SJCRH30 (cell line): ENCODE measurements around the gene ZNF384. TPM values are rescaled to one million over a fixed set of nuclear protein-coding genes. Genes with fewer than 3 reads are reported as not detected.

ENCODE experiments used
- DNase-seq, 2 experiments: peaks; one replicate each; pipeline ENCODE4 v3.0.0-alpha.2; 2015 to 2020
- H3K27ac ChIP-seq: fragments of 250-450 bp; sonication (Bioruptor Pico); 2 replicates; pipeline ENCODE4 v1.5.1; 2020; ENCODE audit warnings: mild to moderate bottlenecking, moderate library complexity
- H3K27me3 ChIP-seq: fragments of 250-450 bp; sonication (Bioruptor Pico); 2 replicates; pipeline ENCODE4 v1.5.1; 2020; ENCODE audit warnings: mild to moderate bottlenecking, moderate library complexity
- H3K36me3 ChIP-seq: fragments of 250-450 bp; sonication (Bioruptor Pico); 2 replicates; pipeline ENCODE4 v1.5.1; 2020; ENCODE audit warnings: mild to moderate bottlenecking, moderate library complexity
- H3K4me1 ChIP-seq: fragments of 250-450 bp; sonication (Bioruptor Pico); 2 replicates; pipeline ENCODE4 v1.5.1; 2020; ENCODE audit warnings: mild to moderate bottlenecking, moderate library complexity
- H3K4me3 ChIP-seq: fragments of 250-450 bp; sonication (Bioruptor Pico); 2 replicates; pipeline ENCODE4 v1.5.1; 2020; ENCODE audit warnings: mild to moderate bottlenecking, moderate library complexity
- H3K9me3 ChIP-seq: fragments of 250-450 bp; sonication (Bioruptor Pico); replicated peaks from 2 replicates; pipeline ENCODE4 v1.5.1; 2020; ENCODE audit warnings: mild to moderate bottlenecking, moderate library complexity
- total RNA-seq: library from RNA; depleted of rRNA; stranded (reverse); fragments of >200 nt; shearing (Covaris generic); gene quantifications from 2 replicates; pipeline ENCODE4 v1.2.3, GENCODE V29; 2014

Gene ZNF384
- total RNA-seq, 1 experiment from 2014 or later = 46.5 TPM

DNA sequence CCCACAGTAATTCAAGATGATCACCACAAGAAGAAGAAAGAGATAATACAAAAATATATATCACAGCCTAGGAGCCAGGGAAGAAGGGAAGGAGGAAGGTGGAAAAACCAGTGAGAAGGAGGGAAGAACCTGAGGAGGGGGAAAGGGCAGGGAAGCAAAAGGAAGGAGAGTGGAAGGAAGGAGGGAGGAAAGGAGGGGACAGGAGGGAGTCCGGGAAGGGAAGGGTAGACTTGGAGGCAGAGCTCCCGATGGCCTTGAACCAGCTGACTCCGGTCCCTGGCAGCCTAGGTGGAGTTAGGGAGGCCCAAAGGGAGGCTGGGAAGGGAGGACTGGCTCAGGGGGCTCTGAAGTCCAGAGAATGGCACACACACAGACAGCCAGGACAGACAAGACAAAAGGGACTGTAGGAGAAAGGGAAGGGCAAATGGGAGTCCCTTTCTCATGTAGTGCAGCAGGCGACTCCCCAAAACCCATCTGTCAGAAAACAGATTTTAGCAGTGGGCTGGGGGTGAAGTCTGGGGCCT is 4.7 kb upstream of the ZNF384 start:
- Histone ChIP-seq H3K4me1 (peaks cover 4% of the 10 kb centered on the region; the same call in 1 of the 2 replicates), H3K27ac (no peak overlapping the region), H3K36me3 (no peaks in the 10 kb centered on the region), H3K4me3 (no peak overlapping the region), H3K9me3 (no peaks in the 10 kb centered on the region), H3K27me3 (peaks cover 7% of the 10 kb centered on the region)
- DNase-seq = no peak

DNA sequence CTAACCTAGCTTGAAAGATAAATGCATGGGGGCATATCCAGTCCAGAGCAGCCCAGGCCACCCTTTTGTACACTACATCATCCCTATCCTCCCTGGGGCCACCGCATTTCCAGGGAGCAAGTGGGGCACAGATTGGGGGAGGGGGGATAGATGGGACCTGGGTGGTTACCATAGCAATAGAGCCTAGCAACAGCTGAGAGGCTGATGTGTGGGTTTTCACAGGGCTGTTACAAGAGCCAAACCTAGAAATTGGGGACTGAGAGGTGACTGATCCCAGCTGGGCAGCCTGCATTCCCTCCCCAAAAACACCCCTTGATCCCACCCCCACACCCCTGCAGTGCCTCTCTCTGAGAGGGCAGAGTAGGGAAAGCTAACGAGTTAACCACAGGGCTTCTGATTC is 3.7 kb upstream of the ZNF384 start:
- Histone ChIP-seq H3K36me3 (no peaks in the 10 kb centered on the region), H3K27ac (no peak overlapping the region), H3K27me3 (0 out of 2 replicates have a peak, but pooled peaks cover 4% of the 10 kb centered on the region), H3K4me1 (peaks cover 4% of the 10 kb centered on the region; the same call in 1 of the 2 replicates), H3K4me3 (no peak overlapping the region), H3K9me3 (no peaks in the 10 kb centered on the region)
- peak; percentile 24 to 51 for DNase-seq

DNA sequence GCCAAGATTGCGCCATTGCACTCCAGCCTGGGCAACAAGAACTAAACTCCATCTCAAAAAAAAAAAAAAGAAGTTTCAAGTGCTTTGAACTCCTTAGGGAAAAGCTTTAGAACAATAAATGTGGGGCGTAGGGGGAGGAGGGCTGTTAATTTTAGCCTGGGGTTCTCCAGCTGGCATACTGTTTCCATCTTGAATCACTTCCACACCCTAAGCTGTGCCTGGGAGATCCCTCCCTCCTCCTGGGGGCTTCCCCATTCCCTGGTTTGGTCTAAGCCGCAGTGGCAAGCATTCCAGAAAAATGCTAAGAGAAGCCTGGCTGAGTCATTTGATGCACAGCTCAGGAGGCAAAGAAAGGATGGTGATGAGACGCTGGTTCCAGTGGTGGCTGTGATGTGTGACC is 2.3 kb upstream of the ZNF384 start:
- no peaks in the 10 kb centered on the region for H3K36me3 ChIP-seq
- peaks cover 8% of the 10 kb centered on the region; the same call in 1 of the 2 replicates for H3K4me1 ChIP-seq
- DNase-seq = no peak
- no peak overlapping the region for H3K27ac ChIP-seq
- no peak overlapping the region for H3K4me3 ChIP-seq
- no peaks in the 10 kb centered on the region for H3K9me3 ChIP-seq
- 0 out of 2 replicates have a peak, but pooled peaks cover 4% of the 10 kb centered on the region for H3K27me3 ChIP-seq

DNA sequence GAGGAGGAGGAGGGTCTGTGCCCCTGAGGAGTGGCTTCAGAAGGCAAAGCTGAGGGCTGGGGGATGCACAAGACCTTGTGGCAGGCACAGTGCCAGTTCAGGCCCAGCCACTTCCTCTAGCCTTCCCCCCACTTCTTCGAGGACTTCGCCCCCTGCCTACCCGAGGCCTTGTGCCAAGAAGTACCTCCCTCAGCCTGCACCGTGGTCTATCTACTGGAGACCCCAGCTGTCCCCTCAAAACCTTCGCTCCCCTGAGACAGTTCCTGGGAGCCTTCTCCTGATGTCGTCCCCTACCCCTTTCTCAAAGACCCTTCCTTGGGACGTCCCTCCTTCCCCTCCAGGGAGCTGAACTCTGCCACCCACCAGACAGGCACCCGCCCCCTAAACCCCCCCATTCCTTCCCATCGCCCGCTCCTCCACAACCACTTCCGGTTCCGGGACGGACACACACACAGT is 604 bp downstream of the ZNF384 start:
- Histone ChIP-seq H3K9me3 (no peaks in the 10 kb centered on the region), H3K4me3 (peak overlapping the region; percentile 88), H3K27ac (peak overlapping the region; percentile 97), H3K27me3 (no peaks in the 10 kb centered on the region), H3K36me3 (0 out of 2 replicates have a peak, but pooled peaks cover 2% of the 10 kb centered on the region), H3K4me1 (peaks cover 8% of the 10 kb centered on the region; the same call in 1 of the 2 replicates)
- DNase-seq = no peak

DNA sequence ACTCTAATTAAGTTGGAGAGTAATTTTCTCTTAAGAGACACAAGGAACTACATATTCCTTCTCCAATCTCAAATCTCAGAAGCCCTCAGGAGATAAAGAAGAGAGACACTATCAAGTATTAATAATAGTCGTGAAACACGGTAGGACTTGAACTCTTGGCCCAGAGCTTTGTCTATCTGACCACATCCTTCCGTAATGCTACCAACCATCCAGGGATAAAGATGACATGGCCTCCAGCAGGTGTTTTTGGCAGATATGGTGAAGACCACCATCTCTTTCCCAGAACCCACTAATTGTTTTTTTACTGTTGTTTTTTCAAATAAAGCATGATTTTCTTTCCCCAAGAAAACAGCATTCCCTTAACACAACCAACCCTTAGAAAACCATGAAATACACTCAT is 3.4 kb downstream of the ZNF384 start:
- H3K4me3 ChIP-seq = no peak overlapping the region
- no peaks in the 10 kb centered on the region for H3K27me3 ChIP-seq
- peaks cover 9% of the 10 kb centered on the region; the same call in 1 of the 2 replicates for H3K36me3 ChIP-seq
- DNase-seq = no peak
- 0 out of 2 replicates have a peak, but pooled peaks cover 3% of the 10 kb centered on the region for H3K4me1 ChIP-seq
- H3K27ac ChIP-seq = no peak overlapping the region
- no peaks in the 10 kb centered on the region for H3K9me3 ChIP-seq

DNA sequence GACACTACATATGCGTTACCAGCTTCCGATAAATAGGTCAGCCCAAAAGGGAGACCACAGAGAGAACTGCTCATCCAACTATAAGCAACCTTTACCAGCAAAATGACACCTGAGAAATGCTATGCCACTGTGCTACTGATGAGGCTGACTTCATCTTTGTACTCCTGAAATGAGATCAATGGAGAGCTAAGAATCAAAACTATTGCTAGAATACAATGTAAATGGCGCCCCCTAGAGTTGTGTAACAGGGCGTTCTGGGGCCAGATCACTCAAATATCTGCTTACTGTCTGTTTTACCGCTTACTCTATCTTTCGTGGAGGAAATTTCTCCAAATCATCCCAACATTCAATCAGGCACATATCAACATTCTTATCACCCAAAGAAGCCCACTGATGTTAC is 4.6 kb downstream of the ZNF384 start:
- no peaks in the 10 kb centered on the region for H3K27me3 ChIP-seq
- H3K4me1 ChIP-seq = 0 out of 2 replicates have a peak, but pooled peaks cover 3% of the 10 kb centered on the region
- no peaks in the 10 kb centered on the region for H3K9me3 ChIP-seq
- H3K27ac ChIP-seq = no peak overlapping the region
- no peak overlapping the region for H3K4me3 ChIP-seq
- peaks cover 15% of the 10 kb centered on the region; the same call in 1 of the 2 replicates for H3K36me3 ChIP-seq
- DNase-seq = peak; percentile 35 to 79

DNA sequence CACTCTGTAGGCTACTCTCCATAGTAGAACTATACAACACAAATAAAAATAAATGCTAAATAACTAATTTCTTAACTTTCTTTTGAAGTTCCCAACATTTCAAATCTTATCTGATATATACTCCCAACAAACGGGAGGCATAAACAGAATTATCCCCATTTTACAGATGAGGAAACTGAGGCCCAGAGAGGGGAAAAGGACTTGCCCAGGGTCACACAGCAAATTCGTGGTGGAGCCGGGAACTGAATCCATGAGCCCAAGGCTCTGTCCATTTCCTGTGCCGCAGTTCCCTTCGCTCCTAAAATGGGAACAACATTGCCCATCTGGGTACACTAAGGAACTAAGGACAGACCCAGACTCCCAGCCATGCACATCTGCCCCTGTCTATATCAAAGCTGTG is 12.2 kb downstream of the ZNF384 start:
- no peak overlapping the region for H3K4me3 ChIP-seq
- no peak overlapping the region for H3K27ac ChIP-seq
- H3K4me1 ChIP-seq = no peaks in the 10 kb centered on the region
- peaks cover 80% of the 10 kb centered on the region for H3K36me3 ChIP-seq
- H3K27me3 ChIP-seq = no peaks in the 10 kb centered on the region
- H3K9me3 ChIP-seq = no peaks in the 10 kb centered on the region
- DNase-seq = no peak

DNA sequence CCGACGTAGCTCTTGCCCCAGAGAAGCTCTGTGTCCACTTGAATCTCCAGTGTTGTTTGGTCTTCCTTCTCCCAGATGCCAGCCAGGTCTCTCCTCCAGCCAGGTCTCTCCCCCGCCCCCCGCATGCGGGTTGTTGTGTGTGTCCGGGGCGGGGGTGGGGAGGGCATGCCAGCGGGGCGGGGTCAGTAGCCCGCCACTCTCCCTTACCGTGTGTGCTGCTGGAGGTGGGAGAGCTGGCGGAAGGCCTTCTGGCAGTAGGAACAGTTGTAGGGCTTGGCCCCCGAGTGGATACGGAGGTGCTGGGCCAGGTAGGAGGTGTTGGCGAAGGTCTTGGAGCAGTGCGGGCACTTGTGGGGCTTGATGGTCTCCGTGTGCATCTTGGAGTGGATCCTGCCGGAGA is 17.0 kb downstream of the ZNF384 start:
- DNase-seq = no peak
- Histone ChIP-seq H3K9me3 (no peaks in the 10 kb centered on the region), H3K4me1 (no peaks in the 10 kb centered on the region), H3K36me3 (peaks cover 85% of the 10 kb centered on the region), H3K27ac (no peak overlapping the region), H3K4me3 (no peak overlapping the region), H3K27me3 (no peaks in the 10 kb centered on the region)

DNA sequence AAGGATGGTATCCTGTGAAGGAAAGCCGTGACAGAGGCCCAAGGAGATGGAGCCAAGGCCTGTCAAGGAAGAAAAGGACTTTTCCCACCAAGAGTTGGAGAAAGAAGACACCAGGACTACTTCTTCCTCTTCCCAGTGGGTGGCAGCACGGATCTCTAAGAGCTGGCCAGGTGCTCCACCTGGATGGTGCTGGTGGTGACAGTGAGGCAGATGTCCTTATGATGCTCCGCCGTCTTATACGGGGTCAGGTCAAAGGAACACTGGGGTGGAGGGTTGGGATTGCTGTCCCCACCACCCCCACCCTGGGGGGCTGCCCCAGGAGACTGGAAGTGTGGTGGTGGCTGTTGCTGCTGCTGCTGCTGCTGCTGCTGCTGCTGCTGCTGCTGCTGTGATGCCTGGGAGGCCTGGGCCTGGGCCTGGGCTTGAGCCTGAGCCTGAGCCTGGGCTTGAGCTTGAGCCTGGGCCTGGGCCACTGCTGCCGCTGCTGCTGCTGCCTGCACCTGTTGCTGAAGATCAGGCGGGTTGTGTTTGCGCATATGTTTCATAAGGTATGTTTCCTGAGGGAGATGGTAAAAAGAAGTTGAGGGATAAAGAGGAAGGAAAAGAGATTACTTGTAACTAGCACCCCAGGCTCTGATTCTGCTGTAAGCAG is 21.5 kb downstream of the ZNF384 start:
- Histone ChIP-seq H3K27ac (no peak overlapping the region), H3K9me3 (no peaks in the 10 kb centered on the region), H3K27me3 (no peaks in the 10 kb centered on the region), H3K4me1 (no peaks in the 10 kb centered on the region), H3K4me3 (no peak overlapping the region), H3K36me3 (peaks cover 50% of the 10 kb centered on the region)
- no peak for DNase-seq

DNA sequence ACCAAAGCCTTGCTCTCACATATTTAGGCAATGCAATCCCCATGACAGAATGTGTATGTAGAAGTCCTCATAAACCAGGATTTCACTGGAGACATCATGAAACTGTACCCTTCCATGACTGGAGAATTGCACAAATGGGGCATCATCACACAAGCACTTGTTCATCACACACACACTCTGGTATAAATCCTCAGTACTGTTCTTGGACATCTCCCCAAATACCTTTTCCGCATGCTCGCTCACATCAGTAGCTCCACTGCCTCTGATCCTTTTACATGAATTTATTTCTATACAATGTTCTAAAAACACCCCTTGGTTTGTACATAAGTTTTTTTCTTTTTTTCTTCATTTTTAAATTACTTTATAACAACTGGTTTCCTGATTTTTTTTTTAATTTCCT is 23.0 kb downstream of the ZNF384 start:
- no peaks in the 10 kb centered on the region for H3K27me3 ChIP-seq

DNA sequence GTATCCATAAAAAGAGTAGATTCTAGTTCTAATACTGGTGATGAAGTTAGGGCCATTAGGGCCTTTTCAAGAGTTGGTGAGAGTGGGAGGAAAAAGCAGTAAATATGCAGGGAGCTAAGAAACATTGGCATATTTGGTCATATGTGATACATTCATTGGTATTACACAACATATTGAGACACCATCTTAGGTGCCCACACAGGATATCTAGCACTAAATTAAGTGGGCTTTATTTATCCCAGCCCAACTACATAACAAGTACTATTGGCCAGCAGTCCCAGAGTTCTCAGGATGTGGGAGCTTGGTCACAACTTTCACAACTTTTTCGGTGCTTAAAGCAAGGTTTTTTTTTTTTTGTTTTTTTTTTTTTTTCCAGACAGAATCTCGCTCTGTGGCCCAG is 24.3 kb downstream of the ZNF384 start:
- H3K36me3 ChIP-seq = peaks cover 27% of the 10 kb centered on the region
- H3K27me3 ChIP-seq = no peaks in the 10 kb centered on the region
- H3K27ac ChIP-seq = no peak overlapping the region
- no peak for DNase-seq
- no peak overlapping the region for H3K4me3 ChIP-seq
- no peaks in the 10 kb centered on the region for H3K9me3 ChIP-seq
- H3K4me1 ChIP-seq = 0 out of 2 replicates have a peak, but pooled peaks cover 3% of the 10 kb centered on the region

More for the DNA sequence above, 23.0 kb downstream of the ZNF384 start:
- Histone ChIP-seq H3K4me3 (no peak overlapping the region), H3K36me3 (peaks cover 38% of the 10 kb centered on the region), H3K27ac (no peak overlapping the region), H3K9me3 (no peaks in the 10 kb centered on the region), H3K4me1 (0 out of 2 replicates have a peak, but pooled peaks cover 3% of the 10 kb centered on the region)
- DNase-seq = no peak

DNA sequence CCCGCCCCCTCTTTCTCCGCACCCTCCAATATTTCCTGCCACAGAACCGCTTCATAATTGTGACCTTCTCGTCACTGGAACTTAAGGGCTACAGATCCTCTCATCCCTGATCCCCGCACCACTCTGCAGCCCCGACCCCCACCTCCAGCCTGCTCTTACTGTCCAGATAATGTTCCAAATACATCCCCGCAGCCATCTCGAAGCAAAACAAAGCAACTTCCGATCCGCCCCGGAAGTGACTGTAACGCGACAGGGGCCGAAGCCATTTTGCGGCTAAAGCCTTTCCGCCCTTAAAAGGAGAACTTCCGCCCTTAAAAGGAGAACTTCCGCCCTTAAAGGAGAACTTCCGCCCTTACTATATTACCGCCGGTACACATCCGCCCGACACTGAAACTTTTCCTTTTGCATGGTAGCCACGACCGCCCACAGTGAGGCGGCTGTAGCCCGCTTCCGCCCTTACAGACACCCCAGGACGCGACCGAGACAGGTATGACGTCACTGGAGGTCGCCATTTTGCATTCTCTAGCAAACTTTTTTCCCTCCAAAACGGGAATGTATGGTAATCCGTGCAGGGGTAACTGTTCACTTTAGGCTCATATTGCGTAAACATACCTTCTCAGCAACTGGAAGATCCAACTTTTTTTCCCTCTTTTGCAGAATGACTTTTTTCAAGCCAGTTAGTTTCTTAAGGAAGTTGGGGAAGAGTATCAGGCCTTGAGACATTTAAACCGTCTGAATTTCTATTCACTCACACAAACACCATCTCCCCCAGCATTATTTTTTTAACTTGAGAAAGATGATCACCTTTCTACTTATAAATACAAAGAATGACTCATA is 26.1 kb downstream of the ZNF384 start, which contains the start of gene ING4:
TSS of gene ING4 (minus strand) at position 214 of the 837 bp plus-strand sequence. CDS start at position 196, 18 bp downstream.
- Histone ChIP-seq H3K9me3 (no peaks in the 10 kb centered on the region), H3K36me3 (peaks cover 12% of the 10 kb centered on the region; the same call in 1 of the 2 replicates), H3K27me3 (no peaks in the 10 kb centered on the region), H3K4me1 (0 out of 2 replicates have a peak, but pooled peaks cover 3% of the 10 kb centered on the region), H3K27ac (peak within 1 kb of the TSS; percentile 77), H3K4me3 (peak within 1 kb of the TSS; percentile 74)
- DNase-seq = peak; percentile 99

DNA sequence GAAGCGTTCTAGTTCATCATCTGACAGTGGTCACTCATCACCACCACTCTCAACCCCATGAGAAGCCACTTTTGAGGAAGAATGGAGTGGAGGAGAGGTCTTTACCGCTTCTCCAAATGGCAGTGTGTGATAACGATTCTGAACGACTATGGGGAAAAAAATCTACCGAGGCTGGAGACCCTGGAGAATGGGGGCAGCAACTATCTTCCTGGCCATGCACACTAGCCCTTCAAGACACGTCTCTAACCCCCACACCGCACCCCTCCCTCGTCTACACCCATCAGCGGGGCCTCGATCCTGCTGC is 26.6 kb downstream of the ZNF384 start:
- Histone ChIP-seq H3K4me1 (0 out of 2 replicates have a peak, but pooled peaks cover 3% of the 10 kb centered on the region), H3K27ac (peak overlapping the region; percentile 57), H3K36me3 (peaks cover 9% of the 10 kb centered on the region; the same call in 1 of the 2 replicates), H3K9me3 (no peaks in the 10 kb centered on the region), H3K27me3 (no peaks in the 10 kb centered on the region), H3K4me3 (peak overlapping the region; percentile 74)
- no peak for DNase-seq

DNA sequence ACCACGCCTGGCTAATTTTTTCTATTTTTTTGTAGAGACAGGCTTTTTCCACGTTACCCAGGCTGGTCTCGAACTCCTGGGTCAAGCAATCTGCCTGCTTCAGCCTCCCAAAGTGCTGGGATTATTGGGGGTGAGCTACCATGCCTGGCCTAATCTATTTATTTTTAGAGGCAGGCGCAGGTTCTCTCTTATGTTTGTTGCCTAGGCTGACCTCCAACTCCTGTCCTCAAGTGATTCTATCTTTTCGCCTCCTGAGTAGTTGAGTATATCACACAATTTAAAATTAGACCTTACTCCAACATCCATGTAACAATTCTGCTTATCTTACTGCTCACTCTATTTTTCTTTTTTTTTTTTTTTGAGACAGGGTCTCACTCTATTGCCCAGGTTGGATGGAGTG is 35.2 kb downstream of the ZNF384 start:
- H3K27me3 ChIP-seq = no peaks in the 10 kb centered on the region
- no peak for DNase-seq
- H3K36me3 ChIP-seq = peaks cover 15% of the 10 kb centered on the region
- H3K27ac ChIP-seq = no peak overlapping the region
- no peaks in the 10 kb centered on the region for H3K4me1 ChIP-seq
- no peak overlapping the region for H3K4me3 ChIP-seq
- H3K9me3 ChIP-seq = no peaks in the 10 kb centered on the region

DNA sequence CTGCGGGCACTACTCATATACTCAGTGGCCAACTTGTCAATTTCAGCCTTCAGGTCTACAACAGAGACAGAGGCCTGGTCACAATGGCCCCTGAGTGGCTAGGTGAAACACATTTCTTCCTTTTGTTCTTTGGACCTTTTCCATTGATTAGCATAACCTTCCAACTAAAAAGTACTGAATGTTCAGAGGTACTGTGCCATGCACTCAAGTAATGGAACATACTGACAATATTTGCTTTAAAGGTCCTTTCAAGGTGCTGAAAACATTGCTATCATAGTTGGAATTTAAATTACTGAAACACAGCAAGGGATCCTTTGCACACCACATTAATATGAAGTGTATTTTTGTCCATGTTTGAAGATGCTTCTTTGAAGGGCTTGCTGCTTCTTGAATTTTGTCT is 35.8 kb downstream of the ZNF384 start:
- Histone ChIP-seq H3K9me3 (no peaks in the 10 kb centered on the region), H3K4me1 (no peaks in the 10 kb centered on the region), H3K27me3 (no peaks in the 10 kb centered on the region), H3K4me3 (no peak overlapping the region), H3K36me3 (peaks cover 18% of the 10 kb centered on the region), H3K27ac (no peak overlapping the region)
- DNase-seq = no peak
